HT1080 (cell line): ENCODE data around the gene ZDHHC6. TPM values are rescaled to one million over a fixed set of nuclear protein-coding genes. Genes with fewer than 3 reads are reported as not detected.
"Not testable (repeated sequence)": the region's sequence is repeated elsewhere in the genome, so short reads cannot be mapped to it uniquely, and the experiment has no call there.

Experiments
- DNase-seq: peaks from one replicate; pipeline ENCODE4 v3.0.0-alpha.2; 2015; ENCODE audit warnings: low read depth
- polyA plus RNA-seq, 2 experiments: library from polyadenylated mRNA; depleted of rRNA; stranded (reverse); fragments of >200 nt; gene quantifications; 2 replicates each; pipeline ENCODE4 v1.2.3, GENCODE V29; 2015
- total RNA-seq: library from RNA; depleted of rRNA; stranded (reverse); fragments of >200 nt; shearing (Covaris generic); gene quantifications from 2 replicates; pipeline ENCODE4 v1.2.3, GENCODE V29; 2014; rRNA removed

The ZDHHC6 gene, protein sequence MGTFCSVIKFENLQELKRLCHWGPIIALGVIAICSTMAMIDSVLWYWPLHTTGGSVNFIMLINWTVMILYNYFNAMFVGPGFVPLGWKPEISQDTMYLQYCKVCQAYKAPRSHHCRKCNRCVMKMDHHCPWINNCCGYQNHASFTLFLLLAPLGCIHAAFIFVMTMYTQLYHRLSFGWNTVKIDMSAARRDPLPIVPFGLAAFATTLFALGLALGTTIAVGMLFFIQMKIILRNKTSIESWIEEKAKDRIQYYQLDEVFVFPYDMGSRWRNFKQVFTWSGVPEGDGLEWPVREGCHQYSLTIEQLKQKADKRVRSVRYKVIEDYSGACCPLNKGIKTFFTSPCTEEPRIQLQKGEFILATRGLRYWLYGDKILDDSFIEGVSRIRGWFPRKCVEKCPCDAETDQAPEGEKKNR
- total RNA-seq, result 36.3 and 38.0 TPM in 2 replicates
- polyA plus RNA-seq (2015; cell fraction: cytosol; rRNA removed), result 37.6 and 40.2 TPM in 2 replicates
- polyA plus RNA-seq (2015; cell fraction: nucleus; rRNA removed), result 104 and 106 TPM in 2 replicates

DNA sequence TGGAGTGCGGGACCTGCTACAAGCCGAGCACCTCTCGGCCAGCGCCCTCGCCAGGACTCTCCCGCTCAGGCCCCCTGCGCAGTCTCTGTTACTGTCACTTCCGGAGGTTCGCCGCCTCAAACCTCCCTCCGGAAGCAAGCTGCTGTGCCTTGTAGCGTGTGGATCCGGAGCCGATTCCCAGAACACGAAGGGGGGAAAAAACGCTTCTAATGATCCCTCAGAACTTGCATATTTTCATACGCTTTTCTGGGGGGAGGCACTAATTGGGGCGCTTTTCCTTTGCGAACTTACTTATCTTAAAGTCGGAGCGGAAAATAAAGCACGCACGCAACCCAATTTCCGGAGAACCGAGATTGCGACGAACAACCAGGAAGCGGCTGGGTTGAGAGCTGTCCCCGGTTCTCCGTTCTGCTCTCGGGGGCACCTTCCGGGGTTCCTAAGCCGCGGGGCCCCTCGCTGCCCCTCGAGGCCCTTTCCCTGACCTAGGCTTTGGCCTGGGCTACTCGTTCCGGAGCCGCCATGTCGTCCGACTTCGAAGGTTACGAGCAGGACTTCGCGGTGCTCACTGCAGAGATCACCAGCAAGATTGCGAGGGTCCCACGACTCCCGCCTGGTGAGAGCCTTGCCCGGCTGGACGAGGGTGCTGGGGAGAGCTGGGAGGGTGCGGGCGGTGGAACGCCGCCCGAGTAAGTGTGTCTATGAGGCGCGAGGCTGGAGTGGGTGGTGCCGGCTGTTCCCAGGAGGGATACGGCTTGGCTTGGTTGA is at the start of gene ZDHHC6, which contains the start of gene VTI1A:
Gene ZDHHC6 (minus strand): TSS at position 60 of the 765 bp plus-strand sequence. CDS start 1,478 bp downstream, outside the sequence.
Gene VTI1A (plus strand): TSS at position 361 of the 765 bp plus-strand sequence. CDS start 159 bp downstream, at position 520.
- peak; percentile 77 for DNase-seq

DNA sequence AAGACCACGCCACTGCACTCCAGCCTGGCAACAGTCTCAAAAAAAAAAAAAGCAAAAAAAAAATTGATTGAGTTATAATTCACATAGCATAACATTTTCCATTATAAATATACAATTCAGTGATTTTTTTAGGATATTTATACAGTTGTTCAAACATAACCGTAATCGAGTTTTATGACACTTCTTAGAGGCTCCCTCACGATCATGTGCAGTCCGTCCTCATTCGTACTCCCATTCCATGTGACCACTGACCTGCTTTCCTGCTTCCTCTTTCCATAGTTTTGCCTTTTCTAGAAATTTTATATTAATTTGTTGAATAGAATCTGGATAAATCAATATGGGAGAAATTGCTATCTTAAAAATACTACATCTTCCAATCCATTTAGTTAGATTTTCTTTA is 46.0 kb upstream of the ZDHHC6 start:
- DNase-seq, result no peak

DNA sequence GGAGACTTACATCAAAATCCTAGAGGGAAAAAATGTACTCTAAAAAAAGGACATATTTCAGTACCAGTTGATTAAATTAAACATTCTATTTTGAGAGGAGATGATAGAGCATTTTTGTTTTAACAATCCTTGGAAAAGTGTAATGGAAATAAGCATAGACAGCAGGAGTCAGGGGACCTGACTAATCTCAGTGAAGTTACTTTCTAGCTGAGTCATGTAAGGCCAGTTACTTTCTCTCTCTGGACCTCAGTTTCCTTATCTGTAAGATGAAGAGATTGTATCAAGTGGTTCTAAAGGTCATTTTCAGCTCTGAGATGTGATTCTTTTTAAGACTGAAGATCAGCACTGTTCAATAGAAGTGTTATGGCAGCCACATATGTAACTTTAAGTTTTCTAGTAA is 44.4 kb upstream of the ZDHHC6 start:
- DNase-seq, result no peak

DNA sequence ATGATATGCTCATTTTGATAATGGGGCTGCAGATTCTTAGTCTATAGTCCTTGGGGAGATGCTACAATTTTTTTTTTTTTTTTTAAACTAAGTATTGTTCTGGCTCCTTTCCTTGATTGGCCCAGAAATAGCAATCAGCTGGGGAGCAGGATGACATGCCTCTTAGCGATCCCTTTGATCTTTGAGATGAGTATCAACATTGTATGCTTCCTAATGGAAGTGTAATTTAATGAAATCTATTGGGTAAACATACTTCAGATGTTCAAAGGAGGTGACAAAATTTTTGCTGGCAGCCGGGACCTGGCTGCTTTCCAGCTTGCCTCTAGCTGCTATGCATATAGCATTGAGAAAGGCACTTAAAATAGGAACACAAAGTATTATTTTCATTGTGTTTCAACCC is 43.8 kb upstream of the ZDHHC6 start:
- DNase-seq, result no peak

DNA sequence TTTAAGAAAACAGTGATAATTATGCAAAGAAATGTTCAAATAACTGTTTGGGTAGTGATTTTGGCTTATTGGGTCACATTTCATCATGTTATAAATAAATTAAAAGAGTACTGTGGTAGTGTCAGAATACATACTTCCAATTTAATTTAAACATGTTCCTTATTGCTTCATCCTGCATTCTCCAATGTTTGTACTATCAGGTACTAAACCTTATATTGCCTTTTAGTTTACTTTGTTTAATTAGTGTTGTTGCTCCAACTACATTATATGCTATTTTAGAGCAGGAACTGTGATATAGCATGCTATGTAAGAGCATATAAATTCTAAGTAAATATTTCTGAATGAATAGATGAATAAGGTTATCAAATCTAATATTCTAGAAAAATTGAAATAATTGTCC is 41.2 kb upstream of the ZDHHC6 start:
- no peak for DNase-seq

DNA sequence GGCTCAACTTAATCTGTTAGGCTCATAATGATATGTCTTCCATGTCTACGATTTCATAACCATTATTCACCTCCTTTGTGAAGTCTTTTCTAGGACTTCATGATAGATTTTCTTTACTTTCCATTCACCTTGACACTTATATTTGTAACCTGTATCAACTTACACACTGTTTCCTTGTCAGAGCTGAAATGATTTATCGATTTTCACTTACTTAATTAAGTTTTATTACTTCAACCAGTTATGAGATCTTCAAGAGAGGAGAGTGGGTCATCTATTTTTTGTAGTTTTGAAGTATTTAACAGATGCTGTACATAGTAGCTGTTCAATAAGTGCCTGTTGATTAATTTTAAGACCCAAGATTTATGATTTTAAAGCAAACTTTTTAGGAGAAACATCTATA is 37.7 kb upstream of the ZDHHC6 start:
- DNase-seq, result no peak

DNA sequence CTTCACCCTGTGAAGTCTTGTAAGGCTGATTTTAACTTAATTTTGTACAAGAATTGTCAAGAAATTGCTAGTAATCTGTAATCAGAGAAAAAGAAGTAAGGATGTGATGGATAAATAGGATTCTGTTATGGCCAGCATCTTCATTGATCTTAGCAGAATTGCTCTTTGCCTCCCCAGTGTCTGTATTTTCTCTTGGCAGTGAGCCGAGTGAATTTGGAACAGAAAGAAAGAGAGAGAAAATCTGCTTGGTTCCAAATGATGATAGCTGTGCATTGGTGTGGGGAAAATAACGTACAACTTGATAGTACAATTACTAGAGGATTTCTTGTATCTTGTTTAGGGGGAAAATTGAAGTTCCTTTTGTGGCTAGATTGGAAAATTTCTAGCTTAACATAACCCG is 34.9 kb upstream of the ZDHHC6 start:
- DNase-seq, result no peak

DNA sequence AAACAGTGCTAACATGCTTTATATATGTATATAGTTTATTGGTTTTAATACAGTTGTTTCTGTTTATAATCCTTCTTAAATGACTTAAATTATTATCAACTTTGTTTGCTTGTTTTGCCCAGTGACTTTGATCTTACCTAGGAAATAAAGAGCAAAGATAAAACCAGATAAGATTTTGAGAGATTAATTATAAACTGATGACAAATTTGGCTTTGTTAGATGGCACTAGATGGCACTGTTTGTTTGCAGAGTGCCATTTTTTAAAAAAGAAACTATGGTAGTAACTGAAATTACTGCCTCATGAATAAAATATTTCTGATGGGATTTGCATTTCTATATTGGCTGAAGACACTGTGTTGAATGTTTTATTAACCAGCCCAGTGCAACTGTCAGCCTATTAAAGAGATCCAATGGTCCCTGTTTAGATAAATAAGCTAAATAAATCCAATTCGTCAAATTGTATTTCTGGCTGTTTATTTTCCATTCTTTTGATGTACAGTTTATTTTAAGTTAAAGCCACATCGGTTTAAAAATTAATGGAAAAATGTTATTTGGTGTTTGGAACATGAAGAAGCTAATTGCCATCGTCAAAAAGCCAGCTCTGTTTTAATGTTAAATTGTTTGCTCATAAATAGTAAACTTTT is 29.0 kb upstream of the ZDHHC6 start:
- DNase-seq, result no peak

DNA sequence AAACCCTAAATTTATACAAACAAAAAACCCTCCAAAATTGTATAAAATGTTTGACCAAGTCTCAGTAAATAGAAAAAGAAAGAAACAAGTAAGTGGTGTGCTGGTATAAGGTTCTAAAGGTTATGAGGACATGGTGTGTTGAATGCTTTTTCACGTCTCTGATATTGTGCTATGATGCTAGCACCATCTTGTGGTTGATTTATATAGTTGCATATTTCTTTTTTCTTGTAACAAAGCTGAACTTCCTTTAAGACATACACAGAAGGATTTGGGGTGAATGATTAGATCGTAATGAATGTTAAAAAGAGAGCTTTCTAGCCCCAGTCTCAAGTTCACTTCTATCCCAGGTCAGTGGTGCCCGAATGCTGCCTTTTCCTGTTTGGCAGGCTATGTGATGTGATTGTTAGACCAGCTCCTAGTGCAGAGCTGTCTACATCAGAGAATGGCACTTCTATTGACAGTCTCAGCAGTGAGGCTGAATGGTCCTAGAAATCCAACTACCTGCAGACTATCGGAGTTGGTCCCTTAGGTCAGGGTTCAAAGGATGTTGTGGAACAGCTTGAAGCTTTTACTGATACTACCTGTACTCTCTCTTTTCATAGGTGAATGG is 25.3 kb upstream of the ZDHHC6 start:
- peak; percentile 54 for DNase-seq

DNA sequence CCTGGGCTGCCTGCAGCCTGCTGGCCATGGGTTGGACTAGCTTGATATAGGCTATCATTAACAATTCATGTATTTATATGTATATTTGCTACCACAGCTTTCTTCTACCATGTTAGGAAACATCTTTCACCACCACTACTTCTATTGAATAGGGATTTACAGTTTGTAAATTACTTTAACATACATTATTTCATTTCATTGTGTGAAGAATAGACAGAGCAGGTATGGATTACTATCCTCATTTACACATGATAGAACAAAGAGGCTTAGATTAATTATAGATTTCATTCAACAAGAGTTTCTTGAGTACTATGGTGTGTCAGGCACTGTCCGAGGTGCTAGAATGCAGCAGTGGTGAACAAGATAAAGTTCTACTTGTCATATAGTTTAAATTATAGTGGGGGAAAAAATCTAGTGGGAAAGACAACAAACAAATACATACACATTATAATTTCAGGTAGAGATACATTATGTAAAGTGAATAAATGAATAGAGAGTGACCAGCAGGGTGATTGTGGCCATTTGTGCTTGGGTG is 20.9 kb upstream of the ZDHHC6 start:
- DNase-seq, result no peak

DNA sequence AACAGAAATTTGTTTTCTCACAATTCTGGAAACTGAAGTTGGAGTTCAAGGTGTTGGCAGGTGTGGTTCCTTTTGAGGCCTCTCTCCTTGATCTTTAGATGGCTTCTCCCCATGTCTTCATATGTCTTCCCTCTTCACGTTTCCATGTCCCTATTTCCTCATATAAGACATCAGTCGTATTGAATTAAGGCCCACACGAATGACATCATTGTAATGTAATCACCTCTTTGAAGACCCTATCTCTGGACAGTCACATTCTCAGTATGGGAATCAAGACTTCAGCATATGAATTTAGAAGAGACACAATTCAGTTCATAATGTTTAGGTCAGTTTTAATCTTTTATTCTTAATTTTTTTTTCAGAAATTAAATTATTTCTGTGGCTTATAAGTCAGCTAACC is 20.1 kb upstream of the ZDHHC6 start:
- no peak for DNase-seq

DNA sequence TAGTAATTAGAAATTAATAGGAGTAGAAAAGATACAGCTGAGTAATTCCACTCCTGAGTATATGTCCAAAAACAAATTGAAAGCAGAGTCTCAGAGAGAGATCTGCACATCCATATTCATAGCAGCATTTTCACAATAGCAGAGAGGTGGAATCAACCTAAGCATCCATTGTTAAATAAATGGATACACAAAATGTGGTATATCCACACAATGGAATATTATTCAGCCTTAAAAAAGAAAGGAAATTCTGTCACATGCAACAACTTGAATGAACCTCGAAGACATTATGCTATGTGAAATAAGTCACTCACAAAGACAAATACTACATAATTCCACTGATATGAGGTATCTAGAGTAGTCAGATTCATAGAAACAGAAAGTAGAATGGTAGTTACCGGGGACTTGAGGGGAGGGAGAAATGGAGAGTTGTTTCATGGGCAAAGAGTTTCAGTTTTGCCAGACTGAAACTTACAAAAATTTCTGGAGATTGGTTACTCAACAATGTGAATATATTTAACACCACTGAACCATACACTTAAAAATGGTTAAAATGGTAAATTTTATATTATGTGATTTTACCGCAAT is 18.7 kb upstream of the ZDHHC6 start:
- no peak for DNase-seq

DNA sequence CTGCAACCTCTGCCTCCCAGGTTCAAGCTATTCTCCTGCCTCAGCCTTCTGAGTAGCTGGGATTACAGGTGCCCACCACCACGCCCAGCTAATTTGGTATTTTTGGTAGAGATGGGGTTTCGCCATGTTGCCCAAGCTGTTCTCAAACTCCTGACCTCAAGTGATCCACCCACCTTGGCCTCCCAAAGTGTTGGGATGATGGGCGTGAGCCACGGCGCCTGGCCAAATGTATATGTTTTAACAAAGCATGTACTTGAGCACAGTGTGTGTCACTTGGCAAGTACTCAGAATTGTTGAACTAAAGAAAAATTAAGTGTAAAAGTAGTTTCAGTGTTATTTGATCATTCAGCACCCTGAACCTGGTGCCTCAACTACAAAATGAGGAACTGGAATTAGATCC is 17.4 kb upstream of the ZDHHC6 start:
- not testable (repeated sequence) for DNase-seq

DNA sequence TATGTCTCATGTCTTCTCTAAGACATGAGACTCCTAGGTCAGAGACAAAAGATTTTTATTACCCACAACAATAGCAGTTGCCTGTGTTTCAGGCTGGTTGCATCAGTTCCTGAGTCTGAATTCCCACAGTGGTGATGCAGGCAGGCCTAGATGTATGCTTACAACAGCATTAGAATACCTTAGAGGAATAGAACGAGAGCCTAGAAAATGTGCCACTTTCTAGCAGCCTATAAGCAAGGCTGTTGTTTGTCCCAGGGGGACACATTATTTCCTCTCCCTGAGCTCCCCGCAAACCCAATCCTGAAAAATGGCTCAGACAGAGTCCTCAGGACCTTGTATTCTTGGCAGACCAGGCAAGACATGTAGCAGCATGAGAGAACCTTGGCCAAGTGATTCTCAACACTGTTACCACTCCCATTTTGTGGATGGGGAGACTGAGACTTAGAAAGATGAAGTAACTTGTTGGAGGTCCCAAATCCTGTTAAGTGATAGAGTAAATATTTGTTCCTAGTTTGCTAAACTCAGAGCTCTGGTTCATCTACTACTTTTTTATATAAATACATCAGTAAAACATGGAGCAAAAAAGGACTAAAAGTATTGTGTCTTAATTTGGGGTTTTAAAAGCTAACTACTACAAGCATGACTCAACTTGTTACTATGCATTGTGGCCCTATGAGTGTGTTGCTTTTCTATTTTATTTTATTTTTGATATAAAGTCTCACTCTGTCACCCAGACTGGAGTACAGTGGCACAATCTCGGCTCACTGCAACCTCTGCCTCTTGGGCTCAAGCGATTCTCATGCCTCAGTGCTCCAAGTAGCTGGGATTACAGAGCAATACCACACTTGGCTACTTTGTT is 14.5 kb upstream of the ZDHHC6 start:
- peak; percentile 77 for DNase-seq

DNA sequence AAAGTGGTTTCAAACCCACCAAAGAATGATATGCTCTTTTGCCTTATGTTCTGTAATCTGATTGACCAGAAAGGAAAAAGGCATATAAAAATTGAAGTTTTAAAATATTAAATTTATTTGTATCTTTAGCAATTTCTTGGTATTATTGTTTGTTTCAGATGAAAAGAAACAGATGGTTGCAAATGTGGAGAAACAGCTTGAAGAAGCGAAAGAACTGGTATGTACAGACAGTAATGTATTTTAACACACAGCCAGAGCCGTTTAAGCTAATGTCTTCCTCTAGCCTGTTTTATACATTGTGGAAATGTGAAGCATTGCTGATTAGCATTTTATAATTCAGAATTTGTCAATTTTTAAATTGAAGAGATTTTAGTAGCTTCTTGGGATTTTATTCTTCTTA is 13.7 kb upstream of the ZDHHC6 start:
- DNase-seq, result no peak

DNA sequence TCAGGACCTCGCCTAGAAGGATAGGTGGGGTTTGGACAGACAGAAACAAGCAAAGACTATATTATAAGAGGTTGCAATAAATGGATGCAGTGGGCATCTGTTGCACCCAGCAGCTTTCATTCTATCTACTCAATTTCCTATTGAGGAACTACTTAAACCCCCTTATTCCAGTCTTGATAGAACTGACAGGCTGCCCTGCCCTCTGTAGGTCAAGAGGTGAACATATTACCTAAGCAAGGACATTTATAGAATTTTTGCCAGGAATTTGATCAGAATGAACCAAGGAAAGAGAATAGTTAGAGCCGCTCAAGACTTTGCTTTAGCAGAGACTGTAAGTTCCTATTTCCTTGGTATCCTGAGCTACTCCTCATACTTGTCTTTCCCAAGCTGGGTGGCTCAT is 9.8 kb upstream of the ZDHHC6 start:
- no peak for DNase-seq

DNA sequence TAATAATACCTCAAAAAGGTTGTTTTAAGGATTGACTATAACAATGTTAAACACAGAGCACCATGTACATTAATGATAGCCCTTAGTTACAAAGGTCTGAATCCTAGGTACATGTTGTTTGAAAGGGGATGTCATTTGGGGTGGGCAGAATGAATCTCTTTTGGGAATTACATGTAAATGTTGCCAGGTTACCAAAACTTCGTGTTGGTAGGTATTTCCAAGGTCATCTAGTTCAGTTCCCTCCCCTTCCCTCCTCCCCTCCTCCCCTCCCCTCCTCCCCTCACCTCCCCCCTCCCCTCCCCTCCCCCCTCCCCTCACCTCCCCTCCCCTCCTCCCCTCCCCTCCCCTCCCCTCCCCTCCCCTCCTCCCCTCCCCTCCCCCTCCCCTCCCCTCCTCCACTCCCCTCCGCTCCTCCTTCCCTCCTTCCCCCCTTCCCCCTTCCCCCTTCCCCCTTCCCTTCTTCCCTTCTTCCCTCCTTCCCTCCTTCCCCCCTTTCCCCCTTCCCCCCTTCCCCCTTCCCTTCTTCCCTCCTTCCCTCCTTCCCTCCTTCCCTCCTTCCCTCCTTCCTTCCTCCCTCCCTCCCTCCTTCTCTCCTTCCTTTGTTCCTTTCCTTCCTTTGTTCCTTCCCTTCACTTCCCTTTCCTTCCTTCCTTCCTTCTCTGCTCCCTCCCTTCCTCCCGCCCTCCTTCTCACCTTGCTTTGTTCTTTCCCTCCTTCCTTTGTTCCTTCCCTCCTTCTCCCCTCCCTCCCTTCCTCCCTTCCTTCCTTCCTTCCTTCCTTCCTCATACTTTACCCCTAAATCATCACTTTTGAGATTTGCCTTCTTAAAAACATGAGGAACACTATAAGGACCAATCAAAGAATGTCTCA is 8.4 kb upstream of the ZDHHC6 start:
- DNase-seq, result no peak

DNA sequence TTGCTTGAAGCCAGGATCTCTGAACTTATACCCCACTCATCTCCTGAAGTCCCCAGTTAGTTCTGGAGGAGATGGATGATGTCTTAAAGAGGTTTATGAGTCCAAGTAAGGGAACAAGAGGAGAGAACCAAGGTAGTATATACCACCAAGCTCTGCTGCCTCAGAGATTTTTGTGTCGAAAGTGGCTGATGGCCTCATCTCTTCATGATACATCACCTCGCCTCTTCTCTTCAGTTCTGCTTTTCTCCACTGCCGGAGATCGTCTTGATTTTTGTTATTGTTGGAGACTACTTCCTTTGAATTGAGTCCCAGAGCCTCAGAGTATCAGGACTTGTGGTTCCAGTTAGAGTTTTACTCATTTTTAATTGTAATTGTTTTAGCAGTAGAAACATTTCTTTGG is 2.2 kb upstream of the ZDHHC6 start:
- DNase-seq, result no peak

DNA sequence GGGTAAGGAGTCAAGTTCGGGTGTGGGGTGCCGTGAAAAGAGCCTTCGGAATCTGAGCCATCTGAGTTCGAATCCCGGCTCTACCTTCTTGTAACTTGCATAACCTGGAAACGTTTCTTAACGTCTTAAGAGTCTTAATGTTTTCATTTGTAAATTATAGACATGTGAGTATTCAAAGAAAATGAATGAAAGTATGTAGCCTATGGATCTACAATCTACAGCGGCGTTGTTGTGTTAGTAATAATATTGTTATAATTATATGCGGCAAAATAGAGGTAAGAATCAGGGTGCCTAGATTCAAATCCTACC is 860 bp upstream of the ZDHHC6 start:
- DNase-seq, result no peak
